ENCODE results near the gene ING4. TPM values are rescaled to one million over a fixed set of nuclear protein-coding genes. Genes with fewer than 3 reads are reported as not detected.

ING4 gene
- total RNA-seq, 1 donor from 2014 or later, result 45.7 TPM

GRCh38 chr12:6630736-6631135, 32.2 kb downstream of the ING4 start:
- Histone ChIP-seq H3K9me3 (no peaks in the 10 kb centered on the region), H3K36me3 (no peaks in the 10 kb centered on the region), H3K27ac (no peak overlapping the region), H3K4me1 (peaks cover 4% of the 10 kb centered on the region), H3K27me3 (no peaks in the 10 kb centered on the region), H3K4me3 (no peak overlapping the region)
- intact Hi-C loops (cut with DNase I), result no loop called here
- TF ChIP-seq POLR2AphosphoS5 (IDR thresholded peaks at IDR 0.05; ENCODE audit: insufficient read depth in 1 of 2, low read depth in 1 of 2), result no peak
- TF ChIP-seq, protein P1, sequence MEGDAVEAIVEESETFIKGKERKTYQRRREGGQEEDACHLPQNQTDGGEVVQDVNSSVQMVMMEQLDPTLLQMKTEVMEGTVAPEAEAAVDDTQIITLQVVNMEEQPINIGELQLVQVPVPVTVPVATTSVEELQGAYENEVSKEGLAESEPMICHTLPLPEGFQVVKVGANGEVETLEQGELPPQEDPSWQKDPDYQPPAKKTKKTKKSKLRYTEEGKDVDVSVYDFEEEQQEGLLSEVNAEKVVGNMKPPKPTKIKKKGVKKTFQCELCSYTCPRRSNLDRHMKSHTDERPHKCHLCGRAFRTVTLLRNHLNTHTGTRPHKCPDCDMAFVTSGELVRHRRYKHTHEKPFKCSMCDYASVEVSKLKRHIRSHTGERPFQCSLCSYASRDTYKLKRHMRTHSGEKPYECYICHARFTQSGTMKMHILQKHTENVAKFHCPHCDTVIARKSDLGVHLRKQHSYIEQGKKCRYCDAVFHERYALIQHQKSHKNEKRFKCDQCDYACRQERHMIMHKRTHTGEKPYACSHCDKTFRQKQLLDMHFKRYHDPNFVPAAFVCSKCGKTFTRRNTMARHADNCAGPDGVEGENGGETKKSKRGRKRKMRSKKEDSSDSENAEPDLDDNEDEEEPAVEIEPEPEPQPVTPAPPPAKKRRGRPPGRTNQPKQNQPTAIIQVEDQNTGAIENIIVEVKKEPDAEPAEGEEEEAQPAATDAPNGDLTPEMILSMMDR (IDR thresholded peaks at IDR 0.05), result no peak
- TF ChIP-seq POLR2A (IDR thresholded peaks at IDR 0.05), result no peak
- DNase-seq (ENCODE audit: extremely low spot score in 2 of 2), result no peak

DNA sequence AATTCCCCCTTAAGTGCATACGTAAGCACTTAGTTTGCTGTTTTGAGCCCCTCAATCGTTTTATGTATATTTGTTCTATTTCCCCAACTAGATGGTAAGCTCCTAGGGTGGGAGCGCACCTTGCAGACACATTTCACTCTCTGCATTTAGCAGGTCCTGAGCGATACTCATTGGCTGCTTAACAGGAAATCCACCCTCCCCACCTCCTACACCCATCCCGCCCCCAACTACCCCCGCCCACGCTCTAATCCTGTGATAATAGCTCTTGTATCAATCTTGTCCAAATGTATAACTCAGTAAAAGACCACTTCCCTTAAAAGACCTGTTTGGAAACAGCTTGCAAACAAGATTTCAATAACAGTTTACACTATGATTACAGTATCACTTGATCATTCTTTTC, 35.3 kb downstream of the ING4 start:
- intact Hi-C loops (cut with DNase I), result no loop called here
- DNase-seq (ENCODE audit: extremely low spot score in 2 of 2), result no peak
- H3K27me3 ChIP-seq, result no peaks in the 10 kb centered on the region
- no peaks in the 10 kb centered on the region for H3K36me3 ChIP-seq
- no peak overlapping the region for H3K27ac ChIP-seq
- TF ChIP-seq, protein P1 (IDR thresholded peaks at IDR 0.05), result no peak
- TF ChIP-seq POLR2A (IDR thresholded peaks at IDR 0.05) (no peak), POLR2AphosphoS5 (IDR thresholded peaks at IDR 0.05; ENCODE audit: insufficient read depth in 1 of 2, low read depth in 1 of 2) (no peak)
- no peak overlapping the region for H3K4me3 ChIP-seq
- H3K9me3 ChIP-seq, result no peaks in the 10 kb centered on the region
- H3K4me1 ChIP-seq, result no peaks in the 10 kb centered on the region

- H3K4me3 ChIP-seq, result no peak overlapping the region
- H3K27me3 ChIP-seq, result no peaks in the 10 kb centered on the region
- intact Hi-C loops (cut with DNase I), result no loop called here
- H3K36me3 ChIP-seq, result no peaks in the 10 kb centered on the region
- TF ChIP-seq POLR2AphosphoS5 (IDR thresholded peaks at IDR 0.05; ENCODE audit: insufficient read depth in 1 of 2, low read depth in 1 of 2) (no peak), POLR2A (IDR thresholded peaks at IDR 0.05) (no peak)
- TF ChIP-seq, protein P1 (IDR thresholded peaks at IDR 0.05), result no peak
- no peaks in the 10 kb centered on the region for H3K4me1 ChIP-seq
- no peak overlapping the region for H3K27ac ChIP-seq
- H3K9me3 ChIP-seq, result no peaks in the 10 kb centered on the region
- no peak for DNase-seq (ENCODE audit: extremely low spot score in 2 of 2)
Observed at GRCh38 chr12:6626654-6627283, 36.1 kb downstream of the ING4 start.

DNA sequence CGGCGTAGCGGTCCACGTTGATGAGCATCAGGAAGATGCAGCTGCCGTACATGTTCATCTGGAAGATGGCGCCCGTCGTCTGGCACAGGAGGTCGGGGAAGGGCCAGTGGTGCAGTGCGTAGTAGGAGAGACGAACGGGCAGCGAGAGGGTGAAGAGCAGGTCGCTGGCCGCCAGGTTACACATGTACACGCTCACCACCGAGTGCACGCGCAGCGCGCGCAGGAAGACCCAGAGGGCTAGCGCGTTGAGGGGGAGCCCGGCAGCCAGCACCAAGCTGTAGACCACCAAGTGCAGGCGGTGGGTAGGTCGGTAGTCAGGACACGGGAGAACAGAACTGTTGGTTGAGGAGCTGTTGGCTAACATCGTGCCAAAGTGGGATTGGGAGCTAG, 42.0 kb downstream of the ING4 start:
- TF ChIP-seq POLR2A (IDR thresholded peaks at IDR 0.05) (no peak), POLR2AphosphoS5 (IDR thresholded peaks at IDR 0.05; ENCODE audit: insufficient read depth in 1 of 2, low read depth in 1 of 2) (no peak)
- TF ChIP-seq, protein P1 (IDR thresholded peaks at IDR 0.05), result no peak
- no peak for DNase-seq (ENCODE audit: extremely low spot score in 2 of 2)
- no peaks in the 10 kb centered on the region for H3K9me3 ChIP-seq
- H3K36me3 ChIP-seq, result no peaks in the 10 kb centered on the region
- H3K27ac ChIP-seq, result no peak overlapping the region
- no peak overlapping the region for H3K4me3 ChIP-seq
- intact Hi-C loops (cut with DNase I), result no loop called here
- H3K4me1 ChIP-seq, result no peaks in the 10 kb centered on the region
- H3K27me3 ChIP-seq, result no peaks in the 10 kb centered on the region

DNA sequence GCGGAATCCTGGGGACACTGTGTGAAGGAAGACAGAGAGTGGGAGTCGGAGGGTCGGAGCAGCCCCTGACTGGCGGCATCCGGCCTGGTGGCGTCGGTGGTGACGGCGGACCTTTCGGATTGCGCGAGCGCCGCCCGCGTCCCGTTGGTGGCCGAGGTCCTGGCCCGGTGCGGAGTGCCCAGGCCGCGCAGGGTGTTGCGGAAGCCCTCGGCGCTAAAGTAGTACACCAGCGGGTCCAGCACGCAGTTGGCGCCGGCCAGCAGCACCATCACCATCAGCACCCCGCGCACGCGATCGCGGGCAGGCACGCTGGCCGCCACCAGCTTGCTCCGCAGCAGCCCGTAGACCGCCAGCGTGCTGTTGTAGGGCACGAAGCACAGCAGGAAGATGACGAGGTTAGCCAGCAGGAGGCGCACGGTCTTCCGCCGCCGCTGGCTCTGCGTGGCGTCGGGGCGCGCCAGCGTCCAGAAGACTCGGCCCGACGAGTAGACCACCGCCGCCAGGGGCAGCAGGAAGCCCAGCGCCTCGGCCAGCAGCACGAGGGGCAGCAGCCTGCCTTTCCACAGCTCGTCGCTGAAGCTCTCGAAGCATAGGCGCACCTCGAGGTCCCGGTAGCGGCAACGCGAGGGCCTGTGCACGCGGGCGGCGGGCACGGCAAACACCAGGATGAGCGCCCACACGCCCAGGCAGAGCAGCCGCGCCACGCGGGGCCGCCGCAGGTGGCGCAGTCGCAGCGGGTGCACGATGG, 42.6 kb downstream of the ING4 start:
- Histone ChIP-seq H3K27ac (no peak overlapping the region), H3K36me3 (no peaks in the 10 kb centered on the region), H3K9me3 (no peaks in the 10 kb centered on the region), H3K4me1 (no peaks in the 10 kb centered on the region), H3K4me3 (no peak overlapping the region), H3K27me3 (no peaks in the 10 kb centered on the region)
- no peak for DNase-seq (ENCODE audit: extremely low spot score in 2 of 2)
- intact Hi-C loops (cut with DNase I), result no loop called here
- no peak for TF ChIP-seq POLR2A (IDR thresholded peaks at IDR 0.05)
- TF ChIP-seq, protein P1 (IDR thresholded peaks at IDR 0.05), result peak in 1 of 3 experiments; percentile 21
